ENCODE measurements around the gene FRZB.
"Not testable (repeated sequence)": the region's sequence is repeated elsewhere in the genome, so short reads cannot be mapped to it uniquely, and the experiment has no call there.

Gene FRZB, protein sequence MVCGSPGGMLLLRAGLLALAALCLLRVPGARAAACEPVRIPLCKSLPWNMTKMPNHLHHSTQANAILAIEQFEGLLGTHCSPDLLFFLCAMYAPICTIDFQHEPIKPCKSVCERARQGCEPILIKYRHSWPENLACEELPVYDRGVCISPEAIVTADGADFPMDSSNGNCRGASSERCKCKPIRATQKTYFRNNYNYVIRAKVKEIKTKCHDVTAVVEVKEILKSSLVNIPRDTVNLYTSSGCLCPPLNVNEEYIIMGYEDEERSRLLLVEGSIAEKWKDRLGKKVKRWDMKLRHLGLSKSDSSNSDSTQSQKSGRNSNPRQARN

DNA sequence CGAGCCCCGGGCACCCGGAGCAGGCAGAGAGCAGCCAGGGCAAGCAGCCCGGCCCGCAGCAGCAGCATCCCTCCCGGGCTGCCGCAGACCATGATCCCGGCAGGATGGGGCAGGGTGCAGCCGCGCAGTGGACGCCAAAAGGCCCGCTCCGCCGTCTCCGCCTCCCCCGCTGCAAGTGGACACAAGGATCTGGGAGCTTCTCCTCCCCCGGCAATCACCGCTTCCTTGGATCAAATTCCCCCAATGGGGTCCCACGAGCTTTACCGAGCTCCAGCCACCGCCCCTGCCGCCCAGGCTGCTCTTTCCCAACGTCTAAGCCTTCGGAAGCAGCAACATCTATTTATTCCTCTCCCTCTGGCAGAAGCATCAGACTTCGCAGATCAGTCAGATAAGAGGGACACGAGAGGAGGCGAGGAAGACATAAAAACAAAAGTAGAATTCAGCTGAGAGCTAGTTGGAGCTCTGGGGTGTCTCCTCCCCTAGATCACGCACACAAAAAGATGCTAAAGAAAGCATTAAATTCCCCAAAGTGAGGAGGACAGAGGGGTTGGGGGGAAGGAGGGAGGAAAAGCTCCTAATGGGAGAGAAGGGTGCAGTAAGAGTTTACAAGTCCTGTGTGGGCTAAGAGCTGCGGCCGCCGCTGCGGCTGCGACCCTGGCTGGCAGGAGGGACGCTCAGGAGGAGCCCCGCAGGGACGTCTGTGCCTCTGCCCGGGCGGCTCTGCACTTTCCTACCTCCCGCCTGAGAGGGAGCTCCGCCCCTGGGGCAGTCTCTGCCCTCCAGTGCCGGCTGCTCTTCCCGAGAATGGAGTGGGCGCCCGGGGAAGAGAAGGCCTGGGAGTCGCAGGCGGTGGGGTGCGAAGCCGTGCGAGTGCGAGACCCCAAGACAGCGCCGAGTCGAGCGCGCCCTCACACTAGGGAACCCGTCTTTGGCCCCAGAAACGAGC, at the start of gene FRZB:
FRZB (minus strand) TSS at position 177 of the 946 bp plus-strand sequence; CDS start at position 92, 85 bp downstream.
- DNase-seq = no peak

DNA sequence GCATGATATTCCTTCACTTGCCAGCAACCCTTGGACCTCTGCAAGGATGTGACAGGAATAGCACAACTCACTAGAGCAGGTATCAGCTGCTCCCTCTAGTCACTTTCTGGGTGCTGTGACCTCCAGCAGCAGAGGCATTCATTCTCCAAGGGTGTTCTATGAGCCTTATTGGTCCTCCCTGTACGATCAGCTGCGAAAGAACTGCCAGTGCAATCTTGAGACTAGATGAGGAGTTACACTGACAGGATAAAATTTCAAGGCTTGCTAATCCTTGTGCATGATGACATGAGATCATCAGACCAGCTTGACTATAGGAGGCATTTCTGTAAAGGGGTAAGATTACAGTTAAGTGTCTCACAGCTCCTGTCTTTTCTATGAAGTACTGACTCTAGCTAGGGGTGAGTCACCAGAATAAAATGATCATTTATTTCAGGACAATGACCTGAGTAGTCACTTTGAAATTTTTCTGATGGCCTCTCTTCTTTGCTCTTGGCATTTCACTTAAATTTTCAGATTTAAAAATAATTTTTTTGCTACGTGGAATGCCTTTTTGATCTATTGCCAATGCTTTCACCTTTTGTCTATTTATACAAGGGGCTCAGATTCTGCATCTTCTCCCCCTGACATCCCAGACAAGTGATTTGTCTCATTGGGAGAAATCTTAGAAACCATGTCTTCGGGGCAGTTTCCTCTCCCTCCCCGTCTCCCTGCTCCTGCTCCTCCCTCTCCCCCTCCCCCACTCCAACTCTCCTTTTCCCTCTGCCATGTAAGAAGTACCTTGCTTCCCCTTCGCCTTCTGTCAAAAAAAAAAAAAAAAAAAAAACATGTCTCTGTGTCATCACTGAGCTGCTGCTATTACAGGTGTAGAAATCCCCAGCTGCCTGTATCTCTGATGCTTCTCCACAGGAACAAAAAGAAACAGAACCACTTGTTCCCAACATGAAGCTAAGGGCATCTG, 49.2 kb upstream of the FRZB start:
- DNase-seq = no peak

DNA sequence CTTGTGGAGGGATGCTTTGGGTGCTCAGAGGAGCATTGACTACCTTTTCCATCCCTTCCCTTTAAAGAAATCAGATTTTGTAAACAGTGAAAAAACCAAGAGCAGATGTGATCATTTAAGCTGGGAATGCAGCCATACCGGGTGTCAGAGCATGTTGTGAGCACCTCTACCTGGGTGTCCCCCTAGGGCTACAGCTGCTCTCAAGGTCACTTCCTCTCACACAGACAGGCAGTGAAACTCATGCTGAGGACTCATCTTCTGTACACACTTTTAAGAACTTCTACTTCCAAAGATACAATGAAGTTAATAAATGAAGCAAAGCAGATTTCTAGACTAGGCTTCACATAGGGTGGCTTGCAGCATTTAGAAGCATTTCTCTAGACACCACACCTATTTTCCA, 48.4 kb upstream of the FRZB start:
- no peak for DNase-seq

DNA sequence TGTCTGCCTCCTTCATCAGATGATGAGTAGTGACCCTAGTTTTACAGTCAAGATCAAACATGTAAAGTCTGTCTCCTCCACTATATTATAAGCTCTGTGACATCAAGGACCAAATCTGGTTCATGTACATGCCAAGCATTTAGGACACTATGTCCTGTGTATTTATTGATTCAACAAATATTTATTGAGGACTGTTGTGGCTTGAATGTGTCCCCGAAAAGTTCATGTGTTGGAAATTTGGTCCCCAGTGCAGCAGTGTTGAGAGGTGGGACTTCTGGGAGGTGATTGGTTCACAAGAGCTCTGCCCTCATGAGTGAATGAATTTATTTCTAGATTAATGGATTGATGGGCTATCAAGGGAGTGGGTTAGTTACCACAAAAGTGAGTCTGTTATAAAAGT, 46.6 kb upstream of the FRZB start:
- DNase-seq = no peak

DNA sequence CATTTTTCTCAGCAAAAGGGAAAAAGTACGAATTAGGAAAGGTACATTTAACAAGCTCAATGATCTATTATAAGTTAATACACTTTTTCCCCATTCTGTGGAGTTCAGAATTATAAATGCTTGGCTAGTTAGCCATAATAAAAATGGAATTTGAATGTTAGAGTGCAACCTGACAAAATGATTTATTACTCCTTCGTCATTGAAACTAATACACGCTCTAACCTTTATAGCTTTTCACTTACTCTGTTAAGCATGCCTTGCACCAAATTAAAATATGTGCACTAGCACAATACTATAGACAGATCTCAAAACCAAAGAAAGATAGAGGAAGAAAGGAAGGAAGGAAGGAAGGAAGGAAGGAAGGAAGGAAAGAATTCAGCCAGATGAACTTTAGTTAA, 46.1 kb upstream of the FRZB start:
- DNase-seq = no peak

DNA sequence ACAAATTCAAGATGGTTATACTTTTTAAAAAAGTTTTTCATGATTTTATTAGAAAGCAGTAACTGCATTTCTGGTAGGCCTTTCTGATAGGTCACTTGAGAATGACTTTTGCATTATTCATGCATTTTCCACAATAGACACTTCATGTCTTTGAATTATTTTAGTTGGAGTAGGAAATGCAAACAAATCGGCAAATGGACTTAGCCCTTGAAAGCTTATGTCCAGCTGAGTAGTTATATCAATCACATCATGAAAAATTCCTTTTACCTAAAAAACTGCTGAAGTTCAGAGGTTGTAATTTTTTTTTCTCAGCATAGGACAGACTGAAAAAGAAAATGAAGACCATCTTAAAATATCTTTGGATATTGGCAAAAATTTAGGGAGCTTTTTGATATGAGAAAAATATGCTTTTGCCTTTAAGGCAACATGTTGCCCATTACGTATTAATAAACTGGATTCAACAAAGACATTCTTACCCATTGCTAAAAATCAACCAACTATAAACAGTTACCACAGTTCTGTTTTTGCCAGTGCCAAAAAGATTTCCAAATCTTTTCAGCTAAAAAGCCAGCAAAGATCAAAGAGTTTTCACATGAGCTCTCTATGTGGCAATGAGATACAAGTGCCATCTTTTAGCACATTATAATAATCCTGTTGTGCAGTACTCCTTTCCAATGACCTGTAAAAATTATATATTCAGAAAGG, 45.5 kb upstream of the FRZB start:
- DNase-seq = no peak

DNA sequence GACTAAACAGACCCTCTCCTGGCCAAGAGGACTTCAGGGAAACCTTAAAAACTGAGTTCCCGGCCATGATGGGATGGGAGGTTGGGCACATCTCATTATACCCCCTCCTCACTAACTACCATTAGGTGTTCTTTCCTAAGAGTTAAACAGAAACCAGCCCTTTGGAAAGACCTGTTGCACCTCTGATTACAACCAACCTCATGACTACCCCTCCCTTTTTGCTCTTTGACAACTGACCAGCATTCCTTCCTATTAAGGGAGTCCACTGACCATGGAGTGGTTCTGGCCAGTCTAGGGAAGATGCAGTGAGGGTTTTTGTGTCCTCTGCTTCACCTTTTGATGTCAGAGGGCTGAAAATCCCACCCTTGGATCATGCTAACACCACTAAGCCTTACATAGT, 44.5 kb upstream of the FRZB start:
- DNase-seq = no peak

DNA sequence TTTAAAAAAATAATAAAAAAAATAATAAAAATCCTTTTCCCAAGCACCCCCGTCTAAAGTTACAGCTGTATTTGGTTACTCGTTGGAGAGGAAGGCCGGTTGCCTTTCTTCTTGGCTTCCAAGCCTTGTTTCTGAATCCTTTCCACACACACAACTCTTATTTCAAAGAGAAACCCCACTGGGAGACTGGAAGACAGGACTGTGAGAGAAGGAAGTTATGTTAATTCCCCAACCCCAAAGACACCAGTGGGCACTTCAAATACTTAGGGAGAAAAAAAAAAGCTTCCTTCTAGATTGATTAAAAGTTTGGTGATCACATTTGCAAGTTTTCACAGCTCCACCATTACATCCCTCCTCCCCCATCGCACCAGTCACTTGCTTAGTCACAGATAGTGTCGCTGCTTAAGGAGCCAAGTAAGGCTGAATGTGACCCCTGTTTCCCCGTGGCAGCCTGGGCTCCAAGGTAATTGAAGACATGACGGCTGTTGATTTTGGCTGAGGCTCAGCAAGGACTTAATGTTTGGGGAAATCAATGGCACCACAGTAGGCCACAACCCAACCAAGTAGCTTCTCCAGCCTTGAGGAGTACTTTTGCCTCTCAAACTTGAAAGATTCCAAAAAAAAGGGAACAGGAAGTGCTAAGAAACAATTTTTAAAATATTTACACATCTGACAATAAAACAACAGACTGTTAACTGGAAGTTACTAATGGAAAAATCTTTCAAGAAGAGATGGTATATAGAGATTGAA, 40.8 kb upstream of the FRZB start:
- DNase-seq = no peak

DNA sequence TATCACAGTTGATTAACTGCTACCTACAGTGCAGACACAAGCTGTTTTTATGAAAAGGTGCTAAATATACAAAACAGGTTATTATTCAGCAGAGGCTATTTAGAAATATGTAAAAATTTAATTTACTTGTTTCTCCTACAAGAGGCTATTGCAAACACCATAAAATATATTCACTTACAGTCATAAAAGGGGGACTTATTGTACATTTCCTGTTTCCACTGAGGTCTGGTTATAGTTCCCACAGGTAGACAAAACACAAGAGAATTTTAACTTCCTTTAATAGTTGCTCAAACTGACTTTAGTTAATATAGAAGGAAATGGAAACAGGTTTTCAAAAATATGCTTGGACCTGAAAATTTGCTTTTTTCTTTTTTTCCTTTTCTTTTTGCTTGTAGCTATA, 40.0 kb upstream of the FRZB start:
- DNase-seq = no peak

DNA sequence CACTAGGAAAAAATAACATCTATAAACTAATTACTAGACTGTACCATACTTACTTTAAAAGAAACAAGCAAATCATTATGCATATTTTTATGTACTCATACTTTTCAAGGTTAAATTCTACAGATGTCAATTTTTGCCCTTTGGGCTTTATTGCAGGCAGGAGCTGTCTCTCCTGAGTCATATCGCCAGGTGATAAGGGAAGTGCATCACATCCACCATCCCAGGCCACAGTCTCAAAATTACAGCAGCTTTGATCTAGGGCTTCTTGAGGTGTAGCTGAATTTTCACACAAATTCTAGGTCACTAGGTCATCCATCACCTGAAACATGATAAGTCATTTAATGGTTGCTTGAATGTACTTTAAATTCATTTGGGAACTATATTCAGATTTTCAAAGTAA, 38.4 kb upstream of the FRZB start:
- DNase-seq = peak; percentile 10

DNA sequence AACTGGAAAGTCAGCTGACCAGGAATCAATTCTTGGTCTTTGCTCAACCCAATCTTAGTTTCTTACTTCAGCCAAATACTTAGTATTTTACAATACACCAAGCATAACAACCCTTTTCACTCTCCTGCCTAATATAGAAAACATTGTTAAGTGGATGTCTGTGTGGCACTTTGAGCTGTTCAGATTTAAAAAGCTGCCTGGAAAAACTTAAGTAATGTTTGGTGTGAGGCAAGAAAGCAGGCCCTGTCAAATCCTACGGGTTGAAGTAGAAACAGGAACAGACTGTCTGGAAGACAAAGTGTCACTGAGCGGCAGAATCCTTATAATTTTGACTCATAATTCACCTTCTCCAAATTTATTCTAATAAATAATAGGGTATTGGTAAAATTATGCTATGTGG, 37.1 kb upstream of the FRZB start:
- no peak for DNase-seq

DNA sequence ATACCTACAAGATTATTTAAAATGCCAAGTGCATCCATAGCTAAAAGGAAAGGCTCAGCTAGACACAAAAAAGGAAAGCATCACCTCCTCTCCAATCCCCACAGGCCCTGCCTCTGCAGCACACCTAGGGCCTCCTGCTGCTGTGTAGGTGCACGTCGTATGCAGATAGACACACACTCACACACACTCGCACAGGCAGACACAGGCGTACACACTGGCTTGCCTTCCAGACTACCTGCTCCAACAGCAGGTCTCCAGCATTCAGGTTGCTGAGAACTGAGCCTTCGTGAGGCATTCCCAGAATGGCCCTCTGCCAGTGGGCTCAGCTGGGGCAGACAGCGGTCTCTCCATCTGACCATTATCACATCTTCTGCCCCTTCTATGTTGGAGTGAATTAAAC, 35.3 kb upstream of the FRZB start:
- no peak for DNase-seq

DNA sequence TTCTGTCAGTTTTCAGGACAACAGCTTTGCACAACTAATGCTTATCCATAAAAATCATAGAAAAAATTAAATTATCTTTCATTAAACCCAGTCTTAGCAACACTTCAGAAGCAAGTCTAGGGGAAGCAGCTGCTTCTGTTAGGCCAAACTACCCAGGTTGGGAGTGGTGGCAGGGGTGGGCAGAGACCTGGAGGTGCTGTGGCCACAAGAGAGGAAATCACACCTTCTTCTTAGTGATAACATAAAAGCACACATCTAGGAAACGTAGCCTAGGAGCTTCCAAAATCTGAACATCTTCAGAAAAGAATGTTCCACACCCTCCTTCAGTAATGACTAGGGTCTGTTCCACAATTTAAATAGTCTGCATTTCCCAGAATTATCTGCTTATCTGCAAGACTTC, 32.3 kb upstream of the FRZB start:
- no peak for DNase-seq

DNA sequence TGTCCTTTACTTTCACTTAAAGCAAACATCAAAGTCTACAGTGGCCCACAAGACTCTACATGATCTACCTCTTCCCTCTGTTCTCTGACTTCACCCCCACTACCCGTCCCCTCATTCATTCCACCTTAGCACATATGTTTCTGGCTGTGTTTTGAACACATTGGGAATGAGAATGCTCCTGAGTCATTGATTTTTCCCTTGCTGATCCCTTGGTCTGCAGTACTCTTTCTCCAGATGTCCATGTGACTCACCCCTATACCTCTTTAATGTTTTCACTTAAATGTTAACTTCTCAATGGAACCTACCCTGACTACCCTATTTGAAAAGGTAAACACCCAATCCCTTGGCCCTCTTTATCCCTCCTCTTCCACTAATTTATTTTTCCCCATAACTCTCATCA, 30.7 kb upstream of the FRZB start:
- DNase-seq = no peak

DNA sequence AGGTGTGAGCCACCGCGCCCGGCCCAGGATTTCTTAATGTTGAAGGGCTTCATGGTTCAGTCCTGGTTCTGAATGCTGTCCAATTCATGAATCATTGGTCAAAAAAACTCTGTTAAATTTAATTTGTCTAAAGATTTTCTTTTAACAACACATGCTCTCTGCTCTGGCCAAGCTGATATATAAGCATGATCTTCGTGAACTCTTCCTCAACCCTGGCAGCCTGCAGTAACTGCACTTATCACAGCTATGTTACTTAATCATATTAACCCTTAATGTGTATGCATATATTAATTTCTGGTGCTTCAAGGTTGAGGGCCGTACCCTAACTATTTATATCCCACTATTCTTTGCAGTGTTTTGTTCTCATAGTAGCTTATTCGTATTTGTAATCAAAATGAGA, 29.4 kb upstream of the FRZB start:
- no peak for DNase-seq

DNA sequence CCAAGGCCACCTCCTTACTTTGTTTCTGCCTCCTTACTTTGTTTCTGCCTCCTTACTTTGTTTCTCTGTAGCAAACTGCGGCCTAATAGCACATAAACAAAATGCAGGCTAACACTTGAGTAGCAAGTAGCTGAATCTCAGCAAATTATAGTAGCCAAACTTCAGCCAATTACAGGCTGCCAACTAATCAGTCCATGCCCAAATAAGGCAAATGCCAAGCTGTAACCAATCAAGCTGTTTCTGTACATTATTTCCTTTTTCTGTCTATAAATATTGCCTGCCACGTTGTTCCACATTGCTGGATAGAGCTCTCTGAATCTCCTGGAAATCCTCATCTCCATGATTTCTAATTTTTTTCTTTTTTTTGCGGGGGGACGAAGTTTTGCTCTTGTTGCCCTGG, 28.7 kb upstream of the FRZB start:
- no peak for DNase-seq

DNA sequence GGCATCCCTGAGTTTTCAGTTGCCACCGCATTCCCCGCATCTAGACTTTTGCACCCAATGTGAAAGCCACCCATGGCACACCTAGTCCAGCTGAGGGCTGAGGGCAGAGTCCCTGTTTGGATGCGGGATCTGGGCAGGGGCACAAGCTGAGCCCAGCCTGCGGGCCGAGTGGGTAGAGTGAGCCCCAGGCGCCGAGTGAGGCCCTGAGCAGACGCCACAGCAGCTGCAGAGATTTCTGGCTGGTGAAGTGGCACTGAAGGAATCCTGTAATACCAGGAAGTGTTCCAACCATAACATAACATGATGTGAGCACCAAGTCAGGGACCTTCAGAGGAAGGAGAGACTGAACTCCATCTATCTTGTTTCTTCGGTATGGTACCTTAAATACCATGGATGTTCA, 27.7 kb upstream of the FRZB start:
- no peak for DNase-seq

DNA sequence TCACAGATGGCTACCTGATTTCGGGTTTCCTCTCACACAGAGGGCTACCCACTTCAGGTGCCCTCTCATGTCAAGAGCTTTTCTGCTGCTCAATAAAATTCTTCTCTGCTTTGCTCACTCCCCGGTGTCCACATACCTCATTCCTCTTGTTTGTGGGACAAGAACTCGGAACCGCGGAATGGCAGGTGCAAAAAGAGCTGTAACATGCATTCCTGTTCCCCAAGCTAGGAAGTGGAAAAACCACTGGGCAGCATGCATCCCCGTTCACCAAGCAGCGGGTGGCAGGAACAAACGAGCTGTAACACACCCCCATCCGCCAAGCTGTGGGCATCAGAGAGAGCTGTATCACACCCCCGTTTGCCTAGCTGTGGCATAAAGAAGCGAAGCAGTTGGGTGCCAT, 27.2 kb upstream of the FRZB start:
- DNase-seq = no peak

DNA sequence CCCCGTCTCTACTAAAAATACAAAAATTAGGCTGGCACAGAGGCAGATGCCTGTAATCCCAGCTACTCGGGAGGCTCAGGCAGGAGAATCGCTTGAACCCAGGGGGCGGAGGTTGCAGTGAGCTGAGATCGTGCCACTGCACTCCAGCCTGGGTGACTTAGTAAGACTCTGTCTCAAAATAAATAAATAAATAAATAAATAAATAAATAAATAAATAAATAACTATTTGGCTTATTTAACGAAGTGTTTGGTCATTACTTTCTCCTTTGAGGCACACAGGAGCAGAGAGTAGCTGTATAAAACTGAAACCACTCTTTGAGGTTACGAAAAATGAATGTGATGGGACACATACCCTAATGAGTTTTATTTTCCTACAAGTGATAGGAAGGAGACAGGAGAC, 26.6 kb upstream of the FRZB start:
- DNase-seq = not testable (repeated sequence)

DNA sequence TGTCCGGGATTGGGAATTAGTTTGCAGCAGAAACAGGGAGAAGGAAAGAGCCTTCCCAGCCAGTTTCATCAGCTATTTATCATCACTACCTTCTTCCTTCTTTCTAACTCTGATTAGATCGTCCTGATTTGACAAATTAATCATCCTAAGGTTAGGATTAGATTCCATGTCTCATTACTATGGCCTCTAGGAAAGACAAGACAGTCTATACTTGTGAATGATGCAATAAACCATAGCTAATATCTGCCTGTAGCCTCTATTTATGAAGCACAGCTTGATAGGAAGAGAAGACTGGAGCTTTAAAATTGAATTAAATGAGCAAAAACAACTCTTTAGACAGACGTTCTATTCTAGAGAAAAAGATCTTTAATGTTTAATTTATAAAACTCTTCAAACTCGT, 25.2 kb upstream of the FRZB start:
- DNase-seq = no peak

DNA sequence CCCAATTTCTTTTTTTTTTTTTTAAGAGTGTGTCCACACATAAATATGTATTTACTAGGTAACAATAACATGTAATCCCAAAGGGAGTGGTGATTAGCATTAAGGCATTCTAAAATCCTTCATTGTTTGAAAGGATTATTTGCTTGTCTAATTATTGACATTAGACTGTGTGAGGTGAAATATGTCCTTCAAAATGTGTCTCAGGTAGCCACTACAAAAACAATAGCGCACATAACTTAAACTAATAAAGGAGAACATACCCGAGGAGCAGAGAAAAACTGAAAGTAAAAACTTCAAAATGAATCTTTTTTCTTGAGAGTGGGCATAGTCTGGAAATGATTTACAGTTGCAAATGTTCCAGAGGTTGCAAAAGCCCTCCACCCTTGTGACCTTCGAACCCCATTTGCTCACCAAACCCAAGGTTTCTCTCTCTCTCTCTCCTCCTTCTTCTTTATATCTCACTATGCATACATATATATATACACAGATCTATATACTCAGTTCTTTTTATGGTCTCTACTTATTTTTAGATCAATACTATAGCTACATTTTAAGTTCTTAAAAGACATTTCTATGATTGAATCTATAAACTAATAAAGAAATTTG, 24.4 kb upstream of the FRZB start:
- DNase-seq = no peak
